ENCODE results near the gene GAS7.

The GAS7 gene

GRCh38 chr17:9917131-9917530 is 281.3 kb downstream of the GAS7 start:
- DNase-seq (ENCODE audit: low read depth, low spot score), result no peak

- DNase-seq (ENCODE audit: low read depth, low spot score), result no peak
Observed at GRCh38 chr17:9916108-9916507, 282.3 kb downstream of the GAS7 start.

DNA sequence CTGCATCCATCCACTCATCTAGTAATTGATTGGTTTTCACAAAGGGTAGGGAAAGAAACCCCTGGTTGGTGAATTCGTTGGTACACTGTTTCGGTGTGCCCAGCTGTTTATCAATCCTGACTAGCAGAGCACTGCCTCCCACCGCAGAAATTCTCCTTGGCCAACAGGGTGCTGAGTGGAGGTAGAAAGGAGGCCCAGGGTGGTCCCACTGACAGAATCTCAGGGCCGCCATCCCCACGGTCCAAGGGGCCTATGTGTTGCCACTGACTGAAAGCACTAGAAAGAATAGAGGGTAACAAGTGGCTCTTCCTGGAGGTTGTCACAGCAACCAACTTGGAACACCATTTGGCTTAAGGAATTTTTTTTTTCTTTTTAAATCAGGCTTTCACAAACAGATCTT is 284.9 kb downstream of the GAS7 start:
- no peak for DNase-seq (ENCODE audit: low read depth, low spot score)

- no peak for DNase-seq (ENCODE audit: low read depth, low spot score)
Observed at GRCh38 chr17:9912121-9913099, 286.0 kb downstream of the GAS7 start.

DNA sequence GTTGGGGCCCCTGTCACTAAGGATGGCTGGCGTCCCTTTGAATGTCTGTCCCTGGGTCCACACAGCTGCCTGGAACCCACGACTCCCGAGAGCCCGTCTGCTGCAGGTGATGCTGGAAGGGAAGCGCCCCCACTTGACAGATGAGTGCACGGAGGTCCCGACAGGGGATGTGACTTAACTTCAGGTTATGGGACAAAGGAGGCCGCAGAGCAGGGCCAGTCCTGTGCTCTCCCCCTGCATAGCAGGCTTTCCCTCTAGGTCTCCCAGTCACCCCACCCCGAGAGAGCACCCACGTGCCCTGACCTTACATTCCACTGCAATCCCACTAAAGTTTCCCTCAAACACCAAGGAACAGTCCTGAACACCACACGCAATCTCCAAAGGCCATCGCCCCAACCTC is 287.3 kb downstream of the GAS7 start:
- no peak for DNase-seq (ENCODE audit: low read depth, low spot score)

DNA sequence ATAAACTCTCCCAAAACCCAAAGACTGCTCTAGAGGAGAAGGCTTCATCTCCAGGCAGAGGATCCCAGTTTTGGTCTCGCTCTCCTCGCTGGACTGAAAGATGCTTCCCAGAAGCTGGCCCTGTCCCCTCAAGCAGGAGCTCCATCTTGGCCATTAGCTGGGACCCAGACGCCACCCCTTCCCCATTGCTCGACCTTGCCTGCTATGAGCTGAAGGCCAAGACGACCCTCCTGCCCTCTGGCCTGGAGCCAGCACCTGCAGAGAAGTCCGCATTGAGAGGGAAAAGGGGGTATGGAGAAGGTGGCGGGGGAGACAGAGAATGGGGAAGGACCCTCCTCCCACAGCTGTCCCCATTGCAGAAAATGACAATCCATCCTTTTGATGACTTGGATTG is 289.8 kb downstream of the GAS7 start:
- DNase-seq (ENCODE audit: low read depth, low spot score), result no peak

GRCh38 chr17:9907883-9908648 is 290.3 kb downstream of the GAS7 start:
- no peak for DNase-seq (ENCODE audit: low read depth, low spot score)

- DNase-seq (ENCODE audit: low read depth, low spot score), result no peak
Observed at GRCh38 chr17:9907131-9907530, 291.3 kb downstream of the GAS7 start.

- DNase-seq (ENCODE audit: low read depth, low spot score), result no peak
Observed at GRCh38 chr17:9906616-9907015, 291.8 kb downstream of the GAS7 start.

- DNase-seq (ENCODE audit: low read depth, low spot score), result no peak
Observed at GRCh38 chr17:9905902-9906301, 292.5 kb downstream of the GAS7 start.

- no peak for DNase-seq (ENCODE audit: low read depth, low spot score)
Observed at GRCh38 chr17:9905078-9905415, 293.4 kb downstream of the GAS7 start, which contains the start of gene RCVRN. Gene RCVRN (minus strand): TSS chr17:9905271. CDS start chr17:9905180, 91 bp downstream.

DNA sequence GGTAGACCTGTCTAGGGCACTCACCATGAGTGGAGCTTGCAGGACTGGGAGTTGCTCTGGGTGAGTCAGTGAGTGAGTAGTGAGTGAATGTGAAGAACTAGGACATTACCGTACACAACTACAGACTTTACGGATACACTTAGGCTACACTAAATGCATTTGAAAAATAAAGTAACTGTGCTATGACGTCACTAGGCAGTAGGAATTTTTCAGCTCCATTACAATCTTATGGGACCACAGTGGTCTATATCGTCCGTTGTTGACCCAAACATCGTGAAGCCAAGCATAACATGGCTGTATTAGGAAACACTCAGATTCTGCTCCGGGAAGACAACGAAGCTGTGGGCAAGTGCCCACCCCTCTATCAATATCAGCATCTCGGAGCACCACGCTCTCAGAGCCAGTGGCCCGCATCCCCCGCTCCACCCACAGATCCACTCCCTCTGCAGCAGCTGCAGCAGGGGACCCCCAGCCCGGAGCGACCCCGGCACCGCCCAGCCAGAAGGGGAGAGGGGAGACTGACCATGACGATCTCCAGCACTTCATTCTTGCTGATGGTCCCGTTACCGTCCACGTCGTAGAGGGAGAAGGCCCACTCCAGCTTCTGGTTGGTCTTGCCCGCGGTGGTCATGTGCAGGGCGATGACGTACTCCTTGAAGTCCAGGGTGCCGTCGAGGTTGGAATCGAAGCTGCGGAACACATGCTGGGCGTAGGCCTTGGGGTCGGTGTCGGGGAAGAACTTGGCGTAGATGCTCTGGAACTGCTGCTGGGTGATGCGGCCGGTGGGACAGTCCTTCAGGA is 293.9 kb downstream of the GAS7 start:
- no peak for DNase-seq (ENCODE audit: low read depth, low spot score)

- no peak for DNase-seq (ENCODE audit: low read depth, low spot score)
Observed at GRCh38 chr17:9902120-9902519, 296.3 kb downstream of the GAS7 start.

DNA sequence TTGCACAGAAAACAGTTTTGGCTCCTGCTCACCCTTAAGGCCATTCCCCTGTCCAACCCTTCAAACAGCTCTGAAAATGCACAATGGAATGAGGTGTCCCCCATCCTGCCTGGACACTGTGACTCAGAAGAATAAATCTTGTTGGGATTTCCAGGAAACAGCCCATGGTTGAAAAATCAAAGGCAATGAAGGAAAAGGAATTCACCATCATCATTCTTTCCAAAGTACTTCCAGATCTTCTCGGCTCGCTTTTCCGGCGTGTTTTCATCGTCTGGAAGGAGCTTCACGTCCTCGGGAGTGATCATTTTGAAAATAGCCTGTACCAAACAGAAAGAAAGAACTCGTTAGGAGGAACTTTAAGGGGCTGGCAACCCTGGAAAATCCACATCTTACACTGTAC is 297.6 kb downstream of the GAS7 start:
- DNase-seq (ENCODE audit: low read depth, low spot score), result no peak

GRCh38 chr17:9900044-9900594 is 298.3 kb downstream of the GAS7 start:
- DNase-seq (ENCODE audit: low read depth, low spot score), result no peak

DNA sequence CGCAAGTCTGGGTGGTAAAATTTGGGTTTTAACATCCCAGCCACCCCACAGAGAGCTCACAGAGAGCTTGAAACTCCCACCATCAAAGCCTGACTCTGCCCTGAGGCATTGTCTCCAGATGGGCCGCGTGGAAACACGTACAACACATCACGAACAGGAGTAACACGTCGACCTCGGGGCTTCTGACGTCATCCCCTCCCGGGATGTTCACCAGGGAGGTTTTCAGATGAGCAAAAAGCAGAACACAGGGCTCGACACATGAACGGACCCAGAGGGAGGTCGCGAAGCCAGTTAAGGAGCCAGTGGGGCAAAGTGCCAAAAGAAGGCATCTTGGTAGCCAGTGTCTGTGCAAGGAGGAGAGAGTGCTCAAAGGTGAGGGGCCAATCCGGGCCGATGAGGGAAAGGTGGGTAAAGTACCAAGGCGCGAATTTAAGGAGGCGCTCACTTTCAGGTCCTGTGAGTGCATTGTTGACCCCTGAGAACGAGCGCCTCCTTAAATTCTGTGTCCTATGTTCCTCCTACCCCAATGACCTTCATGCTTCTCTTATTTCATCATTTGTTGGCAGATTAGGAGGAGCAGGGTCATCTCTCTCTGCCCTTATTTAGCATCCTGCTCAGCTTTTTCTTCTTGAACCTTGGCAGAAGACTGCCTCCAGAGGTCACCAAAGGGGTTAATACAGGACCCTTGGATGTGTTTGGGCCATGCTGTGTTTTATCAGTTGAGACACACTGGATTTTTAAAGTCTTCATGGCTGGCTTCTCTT is 298.9 kb downstream of the GAS7 start:
- no peak for DNase-seq (ENCODE audit: low read depth, low spot score)

GRCh38 chr17:9898812-9899211 is 299.6 kb downstream of the GAS7 start:
- no peak for DNase-seq (ENCODE audit: low read depth, low spot score)

DNA sequence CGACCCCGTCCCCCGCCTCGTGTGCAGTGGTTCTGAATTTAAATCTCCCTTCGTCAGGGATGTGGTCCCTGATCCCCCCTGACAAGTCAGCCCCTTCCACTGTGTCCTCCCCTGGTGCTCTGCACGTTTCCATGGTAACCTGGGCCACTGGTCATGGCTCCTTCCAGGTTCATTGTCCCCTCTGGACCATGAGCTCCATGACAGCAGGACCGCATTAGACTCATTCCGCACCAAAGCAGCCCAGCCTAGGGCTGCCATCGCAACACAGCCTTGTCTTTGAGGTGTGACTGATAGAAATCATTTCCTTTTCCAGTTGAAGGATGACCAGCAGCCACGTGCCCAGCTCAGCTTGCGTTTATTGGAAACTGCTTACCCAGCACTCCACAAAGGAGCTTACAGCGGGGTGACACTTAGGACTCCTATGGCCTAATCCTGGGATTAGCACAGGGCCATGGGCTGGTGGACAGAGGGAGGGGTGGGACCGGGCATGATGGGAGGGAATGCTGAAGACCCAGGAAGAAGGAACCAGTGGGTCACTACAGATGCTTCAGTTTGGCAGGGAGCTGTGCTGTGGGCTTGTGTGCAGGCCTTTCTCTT is 300.9 kb downstream of the GAS7 start:
- no peak for DNase-seq (ENCODE audit: low read depth, low spot score)

GRCh38 chr17:9895923-9896322 is 302.5 kb downstream of the GAS7 start:
- no peak for DNase-seq (ENCODE audit: low read depth, low spot score)

- DNase-seq (ENCODE audit: low read depth, low spot score), result no peak
Observed at GRCh38 chr17:9894231-9894630, 304.2 kb downstream of the GAS7 start.
